GM23338 (cell line): ENCODE measurements around the gene NLRC5. TPM values are rescaled to one million over a fixed set of nuclear protein-coding genes. Genes with fewer than 3 reads are reported as not detected.

Experiments
- ATAC-seq: fragments of 200-7000 bp; cut with Tn5 transposase; 3 replicates; pipeline ENCODE4 v1.9.1; 2020
- DNase-seq: peaks from one replicate; pipeline ENCODE4 v3.0.0-alpha.2; 2015; ENCODE audit warnings: low spot score
- H2AFZ ChIP-seq: fragments of 200-600 bp; sonication (generic); 2 replicates; pipeline ENCODE4 v1.8.0; 2016; ENCODE audit warnings: antibody characterized with exemption, mild to moderate bottlenecking, moderate library complexity
- H3F3A ChIP-seq: fragments of 200-600 bp; sonication (generic); replicated peaks from 2 replicates; pipeline ENCODE4 v1.8.0; 2017; ENCODE audit warnings: antibody characterized with exemption, mixed run types, low read depth
- H3K27ac ChIP-seq: fragments of 200-600 bp; sonication (generic); 2 replicates; pipeline ENCODE4 v1.6.1; 2016; ENCODE audit warnings: low read depth
- H3K27me3 ChIP-seq: fragments of 200-600 bp; sonication (generic); 2 replicates; pipeline ENCODE4 v1.8.0; 2016; ENCODE audit warnings: mild to moderate bottlenecking, mixed run types, moderate library complexity; ENCODE audit not compliant: insufficient read depth
- H3K36me3 ChIP-seq: fragments of 200-600 bp; sonication (generic); 2 replicates; pipeline ENCODE4 v1.8.0; 2016; ENCODE audit warnings: mild to moderate bottlenecking; ENCODE audit not compliant: insufficient read depth
- H3K4me1 ChIP-seq: fragments of 200-600 bp; sonication (generic); 2 replicates; pipeline ENCODE4 v1.8.0; 2016; ENCODE audit warnings: mild to moderate bottlenecking, moderate library complexity; ENCODE audit not compliant: insufficient read depth
- H3K4me2 ChIP-seq: fragments of 200-600 bp; sonication (generic); 2 replicates; pipeline ENCODE4 v1.7.1; 2017; ENCODE audit warnings: mixed run types
- H3K4me3 ChIP-seq: fragments of 200-600 bp; sonication (generic); 2 replicates; pipeline ENCODE4 v1.6.1; 2016; ENCODE audit warnings: mixed run types
- H3K79me2 ChIP-seq: fragments of 200-600 bp; sonication (generic); replicated peaks from 2 replicates; pipeline ENCODE4 v1.8.0; 2017; ENCODE audit warnings: mild to moderate bottlenecking; ENCODE audit not compliant: insufficient read depth
- H3K9me2 ChIP-seq: fragments of 200-600 bp; sonication (generic); 2 replicates; pipeline ENCODE4 v1.8.0; 2017; ENCODE audit not compliant: insufficient read depth
- H4K20me1 ChIP-seq: fragments of 200-600 bp; sonication (generic); replicated peaks from 2 replicates; pipeline ENCODE4 v1.8.0; 2017; ENCODE audit warnings: mild to moderate bottlenecking; ENCODE audit not compliant: insufficient read depth
- H3K27ac Mint-ChIP-seq: 2 replicates; pipeline ENCODE4 v1.8.0; 2020; ENCODE audit warnings: inconsistent platforms, mild to moderate bottlenecking, moderate library complexity, mixed read lengths
- H3K27me3 Mint-ChIP-seq: 3 replicates; pipeline ENCODE4 v1.8.0; 2022; ENCODE audit warnings: low read depth, mild to moderate bottlenecking, moderate library complexity, mixed read lengths, inconsistent platforms; ENCODE audit not compliant: insufficient read depth, poor library complexity
- H3K36me3 Mint-ChIP-seq: 3 replicates; pipeline ENCODE4 v1.8.0; 2021; ENCODE audit warnings: low read depth, mild to moderate bottlenecking, inconsistent platforms, moderate library complexity, mixed read lengths
- H3K4me1 Mint-ChIP-seq: 3 replicates; pipeline ENCODE4 v1.8.0; 2020; ENCODE audit warnings: mild to moderate bottlenecking, inconsistent platforms, mixed read lengths
- H3K4me3 Mint-ChIP-seq: 3 replicates; pipeline ENCODE4 v1.8.0; 2021; ENCODE audit warnings: moderate library complexity, mild to moderate bottlenecking, inconsistent platforms, mixed read lengths
- H3K9me3 Mint-ChIP-seq: 3 replicates; pipeline ENCODE4 v1.8.0; 2020; ENCODE audit warnings: moderate library complexity, mild to moderate bottlenecking, inconsistent platforms, mixed read lengths
- CTCF ChIP-seq, 2 experiments: fragments of 200-600 bp in 1 of 2; sonication (generic) in 1 of 2; conservative IDR thresholded peaks; 2 replicates each; pipeline versions ENCODE4 v1.5.1 to v1.6.1; 2016 to 2017; ENCODE audit warnings: antibody characterized with exemption in 2 of 2, low read depth in 2 of 2, mild to moderate bottlenecking in 2 of 2, moderate library complexity in 1 of 2
- EZH2phosphoT487 ChIP-seq: fragments of 200-600 bp; sonication (generic); IDR thresholded peaks from one replicate; pipeline ENCODE4 v1.8.1; 2018; ENCODE audit warnings: antibody characterized with exemption; ENCODE audit not compliant: unreplicated experiment
- NANOG ChIP-seq: IDR thresholded peaks from 2 replicates; pipeline ENCODE4 v1.6.1; 2016; ENCODE audit warnings: antibody characterized with exemption, borderline replicate concordance
- STAT1 ChIP-seq: IDR thresholded peaks from one replicate; pipeline ENCODE4 v1.6.1; 2016; ENCODE audit warnings: antibody characterized with exemption; ENCODE audit not compliant: unreplicated experiment
- ZNF331 ChIP-seq: fragments of 250-450 bp; sonication (Bioruptor Pico); IDR thresholded peaks from 2 replicates; pipeline ENCODE4 v1.5.0; 2020; ENCODE audit warnings: low read depth, mild to moderate bottlenecking, moderate library complexity
- ZNF462 ChIP-seq: fragments of 250-450 bp; sonication (Bioruptor Pico); IDR thresholded peaks from 2 replicates; pipeline ENCODE4 v1.5.0; 2020; ENCODE audit warnings: mild to moderate bottlenecking, moderate library complexity
- polyA plus RNA-seq: library from polyadenylated mRNA; unstranded; fragments of >200 nt; fragmentation: Nextera tagmentation; extraction: Ambion mirVana; gene quantifications from 2 replicates; pipeline ENCODE4 v1.2.1, GENCODE V29; 2016
- total RNA-seq: library from RNA; depleted of rRNA; stranded (reverse); fragments of >200 nt; shearing (Covaris generic); gene quantifications from 2 replicates; pipeline ENCODE4 v1.2.3, GENCODE V29; 2014

The NLRC5 gene
- total and polyA plus RNA-seq, 2 experiments from 2014 or later, result 2.3 to 3.9 TPM

GRCh38 chr16:57032346-57032745 lies 43.0 kb downstream of the NLRC5 start (continued):
- TF ChIP-seq ZNF462 (CRISPR knock-in tag) (no peak), CTCF (conservative IDR thresholded peaks at IDR 0.05; ENCODE audit: low read depth in 2 of 2) (no peak), EZH2phosphoT487 (no peak)

- Mint-ChIP-seq H3K27ac (no peak overlapping the region), H3K4me1 (no peaks in the 10 kb centered on the region; the same call in 2 of the 3 replicates), H3K36me3 (no peaks in the 10 kb centered on the region), H3K4me3 (no peak overlapping the region), H3K9me3 (no peaks in the 10 kb centered on the region), H3K27me3 (peaks cover 6% of the 10 kb centered on the region)
- no peak overlapping the region for H2AFZ ChIP-seq
- no peaks in the 10 kb centered on the region for H4K20me1 ChIP-seq
- no peak for ATAC-seq
- no peaks in the 10 kb centered on the region for H3K9me2 ChIP-seq
- no peaks in the 10 kb centered on the region for H3K27me3 ChIP-seq
- no peak overlapping the region for H3K27ac ChIP-seq
- H3F3A ChIP-seq, result no peaks in the 10 kb centered on the region
- 0 out of 2 replicates have a peak, but pooled peaks cover 2% of the 10 kb centered on the region for H3K4me1 ChIP-seq
- H3K79me2 ChIP-seq, result no peaks in the 10 kb centered on the region
- no peak overlapping the region for H3K4me2 ChIP-seq
- no peaks in the 10 kb centered on the region for H3K36me3 ChIP-seq
- no peak overlapping the region for H3K4me3 ChIP-seq
- DNase-seq, result no peak
- TF ChIP-seq STAT1, result no peak
- no peak for TF ChIP-seq NANOG
- no peak for TF ChIP-seq CTCF (conservative IDR thresholded peaks at IDR 0.05; ENCODE audit: low read depth in 2 of 2)
- TF ChIP-seq ZNF331 (CRISPR knock-in tag), result no peak
Measured at GRCh38 chr16:57032931-57033330, 43.6 kb downstream of the NLRC5 start.
